GM19467 (cell line): Measurements from ENCODE around the gene GPHN.

Experiments
- ATAC-seq: cut with Tn5 transposase; IDR thresholded peaks from one replicate; pipeline ENCODE4 v1.9.1; 2021; ENCODE audit warnings: mild to moderate bottlenecking, moderate library complexity; ENCODE audit not compliant: unreplicated experiment

Gene GPHN

DNA sequence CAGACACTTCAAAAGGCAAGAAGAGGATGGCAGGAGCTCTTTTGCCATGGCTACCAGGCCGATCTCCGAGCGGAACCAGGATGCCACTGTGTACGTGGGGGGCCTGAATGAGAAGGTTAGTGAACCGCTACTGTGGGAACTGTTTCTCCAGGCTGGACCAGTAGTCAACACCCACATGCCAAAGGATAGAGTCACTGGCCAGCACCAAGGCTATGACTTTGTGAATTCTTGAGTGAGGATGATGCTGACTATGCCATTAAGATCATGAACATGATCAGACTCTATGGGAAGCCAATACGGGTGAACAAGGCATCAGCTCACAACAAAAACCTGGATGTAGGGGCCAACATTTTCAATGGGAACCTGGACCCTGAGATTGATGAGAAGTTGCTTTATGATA is 691.1 kb downstream of the GPHN start:
- ATAC-seq = no peak

DNA sequence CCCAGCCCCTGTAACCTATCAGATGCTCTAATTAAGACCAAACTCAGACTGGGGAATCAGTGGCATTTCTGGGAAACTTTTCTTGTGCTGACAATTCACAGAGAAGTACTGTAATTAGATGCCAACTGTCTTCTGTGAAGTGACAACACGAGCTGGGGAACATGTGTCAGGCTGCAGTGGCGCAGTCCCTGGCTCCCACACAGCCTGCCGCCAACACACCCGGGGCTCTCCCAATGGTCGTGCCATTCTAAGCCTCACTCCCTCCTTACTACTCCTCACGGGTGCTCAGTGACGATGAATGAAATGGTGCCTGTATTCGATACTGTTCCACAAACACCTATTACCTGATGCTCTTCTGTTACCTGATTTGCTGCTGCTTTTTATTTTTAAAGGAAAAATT is 699.9 kb downstream of the GPHN start:
- no peak for ATAC-seq

DNA sequence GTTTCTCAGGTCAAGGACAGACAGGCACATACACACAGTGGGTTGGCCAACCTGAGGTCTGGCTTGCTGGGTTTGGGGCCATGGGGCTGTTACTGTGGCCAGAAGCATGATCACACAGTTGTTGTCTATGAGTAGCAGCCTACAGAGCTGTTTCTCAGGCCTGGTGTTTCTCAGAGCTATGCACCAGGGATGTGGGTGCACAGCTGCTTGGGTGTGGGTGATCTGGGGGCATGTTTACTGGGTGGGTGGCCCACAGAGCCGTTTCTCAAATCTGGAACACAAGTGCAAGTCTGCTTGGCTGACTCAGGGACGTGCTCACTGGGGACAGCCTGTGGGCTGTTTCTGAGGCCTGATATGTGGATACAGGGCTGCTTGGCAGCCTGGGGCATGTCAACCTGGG is 710.2 kb downstream of the GPHN start:
- ATAC-seq = no peak

DNA sequence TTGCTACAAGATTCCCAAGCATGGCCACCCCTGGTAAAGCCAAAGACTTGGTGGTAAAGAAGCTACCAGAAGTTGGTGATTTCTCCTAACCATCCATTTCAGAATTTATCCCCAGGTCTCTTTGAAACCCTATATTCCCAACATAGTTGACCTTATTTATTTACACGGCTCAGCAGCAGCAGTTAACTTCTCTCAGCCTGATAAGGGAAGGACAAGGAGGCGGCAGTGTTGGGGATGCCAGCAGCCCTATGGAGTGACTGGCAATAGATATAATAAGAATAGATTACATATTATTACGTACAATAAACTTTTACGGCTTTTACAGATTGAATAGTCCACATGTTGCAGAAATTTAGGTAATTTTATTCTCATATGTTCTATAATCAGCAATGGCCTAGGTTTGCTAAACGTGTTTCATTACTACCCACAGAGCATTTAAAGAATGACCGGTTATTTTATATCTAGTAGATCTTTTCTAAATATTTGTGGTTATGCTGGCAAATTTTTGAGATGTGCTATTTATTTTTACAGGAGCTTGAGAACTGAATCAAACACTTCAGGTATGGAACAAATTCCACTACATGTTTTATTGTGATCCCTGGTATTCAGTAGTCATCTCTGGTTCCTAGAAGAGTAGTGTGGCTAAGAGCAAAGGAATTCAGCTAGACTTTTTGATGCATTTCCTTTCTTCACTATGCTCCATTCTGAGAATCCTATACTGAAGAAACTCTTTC is 713.5 kb downstream of the GPHN start:
- no peak for ATAC-seq

DNA sequence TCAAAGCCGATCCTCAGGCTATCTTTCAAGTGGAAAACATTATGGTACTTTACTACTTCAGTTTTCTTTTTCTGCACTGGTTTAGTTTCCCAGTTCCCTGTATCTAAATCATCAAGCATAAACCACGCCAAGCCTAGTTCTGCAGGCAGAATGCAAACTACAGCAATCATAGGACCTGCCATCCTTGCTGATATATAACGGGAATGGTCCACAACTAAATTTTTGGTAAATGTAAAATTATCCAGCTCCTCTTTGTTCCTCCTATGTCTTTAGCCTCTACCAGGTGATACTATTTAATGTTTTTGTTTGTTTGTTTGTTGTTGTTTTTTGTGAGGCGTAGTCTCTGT is 714.0 kb downstream of the GPHN start:
- ATAC-seq = no peak

DNA sequence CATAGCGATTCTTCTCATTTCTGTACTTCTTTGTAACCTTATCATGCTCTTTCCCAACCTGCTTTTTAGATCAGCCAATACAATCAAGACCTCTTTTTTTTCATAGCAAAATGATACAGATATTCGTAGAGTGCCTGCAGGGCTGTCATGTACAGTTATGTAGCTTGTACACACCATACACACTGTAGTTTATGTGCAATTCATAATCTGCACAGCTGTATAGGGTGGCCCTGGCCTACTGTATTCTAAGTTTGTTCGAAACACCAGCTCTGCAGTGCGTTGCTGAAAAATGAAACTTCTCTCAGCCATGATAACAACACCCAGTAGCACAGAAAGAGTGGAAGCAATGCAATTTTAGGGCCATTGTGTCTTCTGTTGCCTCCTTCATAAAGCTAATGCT is 717.6 kb downstream of the GPHN start:
- no peak for ATAC-seq

DNA sequence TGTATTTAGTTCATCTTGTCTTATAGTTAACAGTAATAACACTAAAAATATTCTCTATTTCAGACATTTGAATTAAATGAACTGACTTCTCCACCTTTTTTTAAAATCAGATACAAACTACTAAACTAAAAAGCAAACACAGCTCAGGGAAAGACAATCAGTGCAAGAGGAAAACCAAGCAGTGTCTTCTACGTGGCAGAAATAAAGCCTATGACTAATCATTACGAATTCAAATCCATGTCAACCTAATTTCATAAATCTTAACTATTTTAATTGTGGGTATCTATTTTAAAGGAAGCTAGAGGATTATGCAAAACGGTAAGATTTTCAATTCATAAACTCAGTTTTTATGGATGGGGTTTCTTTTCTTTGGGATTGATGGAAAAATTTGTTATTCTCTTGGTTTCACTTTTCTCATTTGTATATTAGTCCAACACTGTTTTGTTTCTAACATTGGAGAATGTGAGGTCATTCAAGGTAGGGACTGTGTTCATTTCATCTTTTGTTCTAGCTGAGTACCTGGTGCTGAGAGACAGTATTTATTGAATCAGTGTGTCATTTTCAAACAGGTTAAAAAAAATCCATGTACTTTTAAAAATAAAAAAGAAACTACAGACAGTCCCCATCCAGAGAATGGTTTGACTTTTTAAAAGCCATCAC is 720.5 kb downstream of the GPHN start:
- ATAC-seq = no peak
